Calu3 (cell line): ENCODE results near the gene LIPC. TPM values are rescaled to one million over a fixed set of nuclear protein-coding genes. Genes with fewer than 3 reads are reported as not detected.

Source experiments
- BruUV-seq: library from RNA; stranded (reverse); fragments of 400-500 nt; replicated peaks from 2 replicates; lab custom pipeline; 2021; lab: Mats Ljungman, UMichigan
- CTCF ChIA-PET: fragments of 300-600 bp; sonication (Branson Sonifier 250); formaldehyde crosslinking; loops from one replicate; lab custom pipeline; 2022; ENCODE audit warnings: antibody characterized with exemption; lab: Charles Lee
- DNase-seq: peaks from one replicate; pipeline ENCODE4 v3.0.0; 2022
- H3K27ac Mint-ChIP-seq: one replicate; pipeline ENCODE4 v1.8.0; 2022; ENCODE audit warnings: mixed read lengths; ENCODE audit not compliant: unreplicated experiment
- H3K27me3 Mint-ChIP-seq: one replicate; pipeline ENCODE4 v1.8.0; 2022; ENCODE audit warnings: mixed read lengths; ENCODE audit not compliant: unreplicated experiment
- H3K36me3 Mint-ChIP-seq: one replicate; pipeline ENCODE4 v1.8.0; 2022; ENCODE audit warnings: mild to moderate bottlenecking, moderate library complexity, mixed read lengths; ENCODE audit not compliant: insufficient read depth, unreplicated experiment
- H3K4me1 Mint-ChIP-seq: one replicate; pipeline ENCODE4 v1.8.0; 2022; ENCODE audit warnings: mild to moderate bottlenecking, low read depth, mixed read lengths; ENCODE audit not compliant: unreplicated experiment
- H3K4me3 Mint-ChIP-seq: one replicate; pipeline ENCODE4 v1.8.0; 2022; ENCODE audit warnings: mild to moderate bottlenecking, low read depth, moderate library complexity, mixed read lengths; ENCODE audit not compliant: unreplicated experiment
- H3K9me3 Mint-ChIP-seq: one replicate; pipeline ENCODE4 v1.8.0; 2022; ENCODE audit warnings: low read depth, mixed read lengths; ENCODE audit not compliant: unreplicated experiment
- CTCF ChIP-seq: fragments of 200-600 bp; IDR thresholded peaks from one replicate; pipeline ENCODE4 v1.8.0; 2022; ENCODE audit warnings: antibody characterized with exemption; ENCODE audit not compliant: unreplicated experiment
- intact Hi-C: fragments of 100-400 bp; cut with micrococcal nuclease; formaldehyde crosslinking; loops from one replicate; pipeline ENCODE4 v1.10.0; 2022; ENCODE audit not compliant: unreplicated experiment
- total RNA-seq: library from RNA; stranded (reverse); gene quantifications from 2 replicates; pipeline ENCODE4 v1.2.3, GENCODE V29; 2022

Gene LIPC
- total RNA-seq, 1 experiment from 2014 or later: not detected

- TF ChIP-seq CTCF: no peak
- intact Hi-C loops: no loop called here
- Mint-ChIP-seq H3K4me1 (peaks cover 69% of the 10 kb centered on the region), H3K27ac (peak overlapping the region; percentile 76), H3K4me3 (no peak overlapping the region), H3K27me3 (no peaks in the 10 kb centered on the region), H3K9me3 (no peaks in the 10 kb centered on the region), H3K36me3 (peaks cover 34% of the 10 kb centered on the region)
- peak; percentile 45 for DNase-seq
- CTCF ChIA-PET: no interaction called here
- BruUV-seq: no TSS peak
Observed at GRCh38 chr15:58438956-58439355, 7.2 kb downstream of the LIPC start.

DNA sequence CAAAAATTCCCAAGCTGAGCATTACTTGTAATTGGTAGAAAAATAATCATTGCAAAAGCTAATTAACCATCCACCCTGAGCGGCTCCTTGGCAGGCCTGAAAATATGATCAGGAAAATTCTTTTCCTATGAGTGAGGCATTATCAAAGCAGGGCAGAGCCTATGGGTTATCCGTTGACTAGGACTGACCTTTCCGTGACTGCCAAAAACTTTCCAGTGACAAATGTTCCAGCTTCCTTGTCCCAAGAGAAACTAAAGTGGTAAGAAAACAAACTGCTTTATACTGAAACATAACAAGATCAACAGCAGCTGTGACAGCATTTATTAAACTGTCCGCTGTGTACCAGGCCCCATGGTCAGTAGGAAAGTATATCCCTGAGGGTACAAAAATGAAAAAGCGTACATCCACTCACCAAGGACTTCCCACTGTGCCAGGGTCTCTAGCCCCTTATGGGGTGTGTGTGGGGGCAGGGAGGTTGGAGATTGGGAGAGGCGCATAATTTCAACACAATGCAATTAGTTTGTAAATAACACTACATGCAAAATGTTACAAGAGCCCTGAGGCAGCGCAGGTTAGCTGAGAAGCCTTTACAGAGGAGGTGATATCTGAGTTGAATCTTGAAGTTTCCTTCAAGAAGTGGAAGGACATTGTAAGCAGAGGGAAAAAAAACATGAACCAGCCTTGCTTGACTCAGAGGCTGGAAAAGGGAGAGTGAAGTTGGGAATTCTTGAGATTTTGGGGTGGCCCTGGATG, 8.5 kb downstream of the LIPC start:
- Mint-ChIP-seq H3K27ac (peak overlapping the region; percentile 76), H3K4me1 (peaks cover 78% of the 10 kb centered on the region), H3K27me3 (no peaks in the 10 kb centered on the region), H3K9me3 (no peaks in the 10 kb centered on the region), H3K36me3 (peaks cover 34% of the 10 kb centered on the region), H3K4me3 (peak overlapping the region; percentile 30)
- peak; percentile 68 for DNase-seq
- intact Hi-C loops: loop anchor here (1.0 to 10.0 kb wide), 4 partner anchors 27 to 424 kb away; no protein-coding TSS in a partner anchor
- no TSS peak for BruUV-seq
- CTCF ChIA-PET: interaction anchor here (0.9 to 2.6 kb wide), 7 partner anchors 24 to 171 kb away, joined by 3 to 12 read pairs (median 7); no protein-coding TSS in a partner anchor
- TF ChIP-seq CTCF: no peak

- H3K27me3 Mint-ChIP-seq: no peaks in the 10 kb centered on the region
- CTCF ChIA-PET: interaction anchor here (0.9 to 2.6 kb wide), 7 partner anchors 22 to 171 kb away, joined by 3 to 12 read pairs (median 7); no protein-coding TSS in a partner anchor
- H3K27ac Mint-ChIP-seq: peak overlapping the region; percentile 76
- intact Hi-C loops: loop anchor here (1.0 to 10.0 kb wide), 6 partner anchors 26 to 424 kb away; no protein-coding TSS in a partner anchor
- peaks cover 34% of the 10 kb centered on the region for H3K36me3 Mint-ChIP-seq
- TF ChIP-seq CTCF: no peak
- no peaks in the 10 kb centered on the region for H3K9me3 Mint-ChIP-seq
- H3K4me3 Mint-ChIP-seq: peak overlapping the region; percentile 30
- peaks cover 78% of the 10 kb centered on the region for H3K4me1 Mint-ChIP-seq
- DNase-seq: peak; percentile 88
- no TSS peak for BruUV-seq
Observed at GRCh38 chr15:58440922-58441321, 9.1 kb downstream of the LIPC start.

GRCh38 chr15:58441376-58442070, 9.7 kb downstream of the LIPC start:
- CTCF ChIA-PET: interaction anchor here (0.9 to 2.6 kb wide), 7 partner anchors 21 to 172 kb away, joined by 3 to 12 read pairs (median 7); no protein-coding TSS in a partner anchor
- peaks cover 72% of the 10 kb centered on the region for H3K4me1 Mint-ChIP-seq
- H3K27me3 Mint-ChIP-seq: no peaks in the 10 kb centered on the region
- H3K4me3 Mint-ChIP-seq: peak overlapping the region; percentile 30
- no peak for TF ChIP-seq CTCF
- no TSS peak for BruUV-seq
- intact Hi-C loops: loop anchor here (1.0 to 10.0 kb wide), 4 partner anchors 29 to 423 kb away; no protein-coding TSS in a partner anchor
- H3K9me3 Mint-ChIP-seq: no peaks in the 10 kb centered on the region
- no peak for DNase-seq
- peak overlapping the region; percentile 76 for H3K27ac Mint-ChIP-seq
- peaks cover 34% of the 10 kb centered on the region for H3K36me3 Mint-ChIP-seq
